ENCODE measurements around the gene SGK2.

Gene SGK2

GRCh38 chr20:43558412-43559146 lies at the start of gene SGK2:
SGK2 (plus strand) TSS chr20:43559027; CDS start chr20:43566496, 7,469 bp downstream.
- no peak for DNase-seq (ENCODE audit: extremely low spot score, insufficient read length, low read depth)
- no peak for FAIRE-seq

- no peak for FAIRE-seq
- DNase-seq (ENCODE audit: extremely low spot score, insufficient read length, low read depth) = no peak
Observed at GRCh38 chr20:43511879-43512278, 46.9 kb upstream of the SGK2 start.

- no peak for DNase-seq (ENCODE audit: extremely low spot score, insufficient read length, low read depth)
- no peak for FAIRE-seq
Observed at GRCh38 chr20:43513372-43513930, 45.4 kb upstream of the SGK2 start.

DNA sequence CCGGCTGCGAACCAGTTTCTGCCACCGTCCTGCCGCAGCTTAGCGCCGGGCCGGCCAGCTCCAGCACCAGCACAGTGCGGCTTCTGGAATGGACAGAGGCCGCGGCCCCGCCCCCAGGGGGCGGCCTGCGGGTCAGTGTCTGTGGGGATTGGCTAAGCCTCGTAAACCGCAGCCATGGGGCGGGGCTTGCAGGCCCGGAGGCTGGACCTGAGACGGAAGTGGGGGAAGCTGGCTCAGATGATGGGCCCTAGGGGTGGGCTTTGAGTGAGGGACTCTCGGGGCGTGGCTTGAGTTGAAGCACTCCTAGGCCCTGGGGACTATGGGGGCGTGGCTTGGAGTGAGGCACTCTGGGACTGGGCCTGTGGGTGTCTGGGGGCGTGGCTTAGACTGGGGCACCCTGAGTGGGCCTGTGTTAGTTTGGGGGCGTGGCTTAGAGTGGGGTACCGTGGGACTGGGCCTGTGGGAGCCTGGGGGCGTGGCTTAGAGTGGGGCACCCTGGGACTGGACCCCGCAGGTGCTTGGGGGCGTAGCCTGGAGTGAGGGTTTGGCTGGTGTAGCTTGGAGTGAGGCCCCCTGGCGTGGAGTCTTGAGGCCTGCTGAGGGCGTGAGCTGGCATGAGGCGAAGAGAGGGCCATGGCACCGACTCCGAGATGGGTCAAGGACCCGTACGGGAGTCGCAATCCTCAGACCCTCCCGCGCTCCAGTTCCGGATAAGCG lies 44.7 kb upstream of the SGK2 start:
- DNase-seq (ENCODE audit: extremely low spot score, insufficient read length, low read depth) (peak; percentile 94), FAIRE-seq (peak; percentile 94)

DNA sequence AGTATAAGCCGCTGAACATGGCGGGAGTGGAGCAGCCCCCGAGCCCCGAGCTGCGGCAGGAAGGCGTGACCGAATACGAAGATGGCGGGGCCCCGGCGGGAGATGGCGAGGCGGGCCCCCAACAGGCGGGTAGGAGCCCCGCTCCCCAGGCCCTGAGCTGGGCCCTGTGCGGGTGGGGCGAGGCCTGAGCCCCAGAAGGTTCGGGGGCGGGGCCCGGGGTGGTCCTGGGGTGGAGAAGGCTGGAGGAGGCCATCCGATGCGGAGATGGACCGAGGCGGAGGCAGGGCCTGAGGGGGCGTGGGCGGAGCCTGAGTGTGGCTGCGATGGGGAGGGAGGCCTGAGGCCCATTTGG lies 44.2 kb upstream of the SGK2 start:
- FAIRE-seq (no peak), DNase-seq (ENCODE audit: extremely low spot score, insufficient read length, low read depth) (no peak)

DNA sequence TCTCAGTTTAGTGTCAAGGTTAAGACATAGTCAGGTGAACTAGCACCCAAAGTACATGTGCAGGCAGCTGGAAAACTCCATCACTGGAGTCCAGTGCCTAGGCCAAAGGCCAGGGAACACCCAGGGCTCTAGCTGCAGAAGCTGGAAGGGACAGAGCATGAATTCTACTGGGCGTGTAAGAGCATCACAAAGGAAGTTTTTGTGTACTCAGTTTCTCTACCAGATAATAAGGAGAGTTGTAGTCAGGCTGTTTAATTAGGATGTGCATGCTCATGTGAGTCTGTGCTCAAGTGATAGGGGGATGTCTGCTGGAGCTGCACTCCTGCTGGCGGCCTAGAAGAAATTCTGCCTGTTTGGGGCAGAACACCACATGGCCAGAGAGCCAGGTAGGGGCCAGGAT lies 43.2 kb upstream of the SGK2 start:
- no peak for DNase-seq (ENCODE audit: extremely low spot score, insufficient read length, low read depth)
- no peak for FAIRE-seq

DNA sequence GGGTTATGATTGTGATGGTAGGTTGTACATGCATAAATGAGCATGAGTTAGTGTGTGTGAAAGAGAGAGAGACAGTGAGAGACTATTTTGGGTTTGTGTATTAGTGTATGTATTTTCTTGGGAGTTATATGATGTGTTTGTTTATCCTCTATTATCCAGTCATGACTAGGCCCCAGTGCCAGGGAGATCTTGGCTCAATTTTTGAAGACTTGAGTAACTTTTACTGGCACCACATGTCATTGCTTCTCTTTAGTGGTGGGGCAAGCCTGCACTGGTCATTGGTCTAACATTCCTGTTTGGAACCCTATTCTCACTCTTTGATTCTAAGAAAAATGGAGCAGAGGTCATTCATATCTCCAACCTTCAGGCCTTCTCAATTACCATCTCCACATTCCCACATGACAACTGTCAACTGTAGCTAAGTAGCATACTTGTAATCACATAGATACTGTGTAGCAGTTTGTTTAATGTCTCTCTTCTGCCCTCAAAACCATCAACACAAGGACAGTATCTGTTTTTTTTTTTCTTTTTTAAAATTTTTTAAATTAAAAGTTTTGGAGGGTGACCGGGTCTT lies 42.5 kb upstream of the SGK2 start:
- no peak for FAIRE-seq
- DNase-seq (ENCODE audit: extremely low spot score, insufficient read length, low read depth) = no peak

GRCh38 chr20:43520074-43520630 lies 38.7 kb upstream of the SGK2 start:
- no peak for FAIRE-seq
- no peak for DNase-seq (ENCODE audit: extremely low spot score, insufficient read length, low read depth)

DNA sequence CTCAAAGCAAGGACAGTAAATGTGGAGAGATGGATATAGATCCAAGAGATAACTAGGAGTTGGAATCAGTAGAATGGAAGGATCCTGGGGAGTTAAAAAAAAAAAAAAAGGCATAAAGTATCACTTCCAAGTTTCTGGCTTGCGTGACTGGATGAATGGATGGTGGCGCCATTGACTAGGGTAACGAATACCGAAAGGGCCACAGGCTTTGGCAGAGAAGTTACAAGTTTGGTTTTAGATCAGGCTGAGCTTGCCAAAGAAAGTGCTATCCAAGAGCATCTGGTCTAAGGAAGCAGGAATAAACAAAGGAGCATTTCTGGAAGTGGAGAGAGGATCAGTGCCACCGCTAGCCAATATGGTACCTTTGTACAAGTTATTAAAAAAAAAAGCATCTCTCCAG lies 33.8 kb upstream of the SGK2 start:
- DNase-seq (ENCODE audit: extremely low spot score, insufficient read length, low read depth) (no peak), FAIRE-seq (no peak)

DNA sequence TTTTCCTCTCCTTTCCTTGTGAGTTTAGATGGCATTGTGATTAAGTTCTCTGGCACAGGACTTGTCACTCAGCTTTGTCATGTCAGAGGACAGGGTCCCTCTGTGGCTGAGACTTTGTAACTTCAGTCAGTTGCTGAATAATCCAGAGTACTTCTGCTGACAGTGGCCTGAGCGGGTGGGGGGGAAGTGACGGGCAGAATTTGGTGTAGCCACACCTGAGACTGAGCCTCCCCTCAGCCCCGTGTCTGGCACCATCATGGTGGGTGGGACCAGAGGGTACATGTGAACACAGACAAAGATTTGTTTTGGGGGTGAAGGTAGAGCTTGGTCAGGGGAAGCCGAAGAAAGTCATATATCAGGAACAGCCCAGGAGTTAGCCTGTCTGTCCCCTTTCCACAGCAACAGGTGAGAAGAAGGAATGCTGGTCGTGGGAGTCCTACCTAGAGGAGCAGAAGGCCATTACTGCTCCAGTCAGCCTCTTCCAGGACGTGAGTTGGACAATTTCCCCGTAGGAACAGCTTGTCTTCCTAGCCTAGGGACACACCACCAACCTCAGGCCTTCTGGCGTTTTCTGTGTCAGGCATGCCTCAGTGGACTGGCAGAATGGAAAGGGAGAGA lies 30.5 kb upstream of the SGK2 start:
- FAIRE-seq (no peak), DNase-seq (ENCODE audit: extremely low spot score, insufficient read length, low read depth) (no peak)

DNA sequence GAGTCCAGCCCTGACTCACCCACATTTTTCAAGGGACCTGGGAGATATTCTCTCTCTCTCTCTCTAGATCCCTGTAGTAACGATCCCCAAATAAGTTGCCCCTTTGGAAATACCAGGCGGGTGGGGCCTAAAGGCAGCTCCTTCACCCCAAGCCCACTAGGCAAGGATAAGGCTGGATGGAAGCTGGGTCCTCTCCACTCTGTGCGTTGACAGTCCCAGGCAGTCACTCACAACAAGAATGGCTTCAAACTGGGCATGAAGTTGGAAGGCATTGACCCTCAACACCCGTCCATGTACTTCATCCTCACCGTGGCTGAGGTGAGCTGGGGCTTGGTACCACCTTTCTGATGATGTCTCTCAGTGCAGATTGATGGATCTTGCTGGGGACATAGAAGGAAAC lies 29.8 kb upstream of the SGK2 start:
- DNase-seq (ENCODE audit: extremely low spot score, insufficient read length, low read depth) = no peak
- FAIRE-seq = no peak

DNA sequence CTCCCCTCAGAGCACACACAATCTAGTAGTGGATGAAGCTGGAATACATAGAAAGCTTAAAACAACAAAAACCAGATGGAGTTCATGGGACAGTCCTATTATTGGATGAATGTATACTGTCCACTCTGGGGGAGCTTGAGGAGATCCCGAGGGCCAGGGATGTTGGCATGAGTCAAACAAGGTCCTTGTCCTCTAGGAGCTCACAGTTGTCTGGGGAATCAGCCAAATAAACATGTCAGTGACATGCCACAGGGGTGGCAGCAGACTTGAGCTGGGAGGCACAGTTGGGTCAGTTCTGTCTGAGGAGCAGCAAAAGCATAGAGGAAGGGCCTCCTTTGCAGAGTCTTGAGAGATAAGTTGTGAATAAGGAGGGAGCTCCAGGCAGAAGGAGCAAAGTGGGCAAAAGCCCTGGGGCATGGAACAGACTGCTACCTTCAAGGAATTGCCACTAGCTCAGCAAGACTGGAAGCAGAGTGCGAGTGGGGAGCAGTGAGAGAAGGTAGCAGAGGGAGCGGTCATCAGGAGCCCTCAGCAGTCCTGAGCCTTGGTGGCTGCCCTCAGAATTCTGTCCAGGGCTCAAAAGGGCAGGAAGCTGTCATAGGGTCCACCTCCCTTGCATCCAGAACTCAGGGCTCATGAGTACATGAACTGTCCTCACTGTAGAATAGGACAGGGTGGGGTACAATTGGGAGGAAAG lies 29.2 kb upstream of the SGK2 start:
- no peak for FAIRE-seq
- no peak for DNase-seq (ENCODE audit: extremely low spot score, insufficient read length, low read depth)

DNA sequence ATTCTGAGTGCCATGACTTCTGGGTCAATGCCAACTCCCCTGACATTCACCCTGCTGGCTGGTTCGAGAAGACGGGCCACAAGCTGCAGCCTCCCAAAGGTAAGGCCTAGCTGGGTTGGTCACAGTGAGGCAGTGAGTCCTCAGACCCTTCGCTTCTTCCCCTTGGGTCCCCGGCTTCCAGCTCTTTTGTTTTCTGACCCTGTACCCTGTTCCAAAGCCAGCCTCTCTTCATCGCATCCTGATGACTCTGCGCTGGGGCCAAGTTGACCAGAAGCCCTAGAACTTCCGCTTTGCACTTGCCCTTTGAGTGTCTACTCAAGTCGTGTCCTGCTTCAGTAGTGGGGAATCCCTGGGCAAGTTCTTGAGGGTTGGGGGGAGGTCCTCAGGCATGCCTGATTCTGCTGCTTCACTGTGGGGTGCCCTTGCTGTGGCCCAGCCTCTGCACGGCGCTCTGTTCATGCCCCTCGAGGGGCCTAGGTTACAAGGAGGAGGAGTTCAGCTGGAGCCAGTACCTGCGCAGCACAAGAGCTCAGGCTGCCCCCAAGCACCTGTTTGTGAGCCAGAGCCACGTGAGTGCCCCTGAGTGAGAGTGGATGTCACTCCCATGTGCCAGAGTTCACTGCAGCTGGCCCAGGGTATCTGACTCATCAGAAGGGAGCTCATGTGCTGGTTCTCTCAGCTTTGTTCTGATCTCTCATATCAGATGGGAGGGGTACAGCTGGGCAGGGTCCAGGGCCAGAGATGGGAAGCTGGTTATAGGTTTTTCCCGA lies 28.3 kb upstream of the SGK2 start:
- DNase-seq (ENCODE audit: extremely low spot score, insufficient read length, low read depth) (no peak), FAIRE-seq (no peak)

- DNase-seq (ENCODE audit: extremely low spot score, insufficient read length, low read depth) = no peak
- no peak for FAIRE-seq
Observed at GRCh38 chr20:43531091-43531443, 27.8 kb upstream of the SGK2 start.

DNA sequence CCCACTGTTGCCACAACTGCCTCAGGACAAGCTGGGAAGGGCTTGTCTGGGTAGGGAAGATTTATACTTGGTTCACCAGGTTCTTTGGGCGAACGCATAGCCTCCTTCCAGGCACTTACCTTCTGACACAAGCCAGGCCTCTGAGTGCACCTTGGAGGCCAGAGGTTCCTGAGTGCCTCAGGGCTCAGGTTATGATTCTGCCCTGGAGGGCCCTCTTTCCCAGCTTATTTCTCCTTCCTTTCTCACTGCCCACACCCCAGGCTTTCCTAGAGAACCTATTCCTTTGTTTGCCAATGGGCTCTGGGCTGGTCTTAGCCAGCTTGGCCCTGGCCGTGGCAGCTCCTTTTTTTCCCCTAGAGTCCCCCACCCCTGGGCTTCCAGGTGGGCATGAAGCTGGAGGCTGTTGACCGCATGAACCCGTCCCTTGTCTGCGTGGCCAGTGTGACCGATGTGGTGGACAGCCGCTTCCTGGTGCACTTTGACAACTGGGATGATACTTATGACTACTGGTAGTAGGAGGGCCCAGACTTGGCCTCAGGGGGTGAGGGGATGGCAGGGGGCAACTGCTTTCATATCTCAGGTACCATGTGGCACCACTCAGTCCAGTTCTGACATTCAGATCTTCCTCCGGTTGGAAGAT lies 26.3 kb upstream of the SGK2 start:
- DNase-seq (ENCODE audit: extremely low spot score, insufficient read length, low read depth) (no peak), FAIRE-seq (no peak)

DNA sequence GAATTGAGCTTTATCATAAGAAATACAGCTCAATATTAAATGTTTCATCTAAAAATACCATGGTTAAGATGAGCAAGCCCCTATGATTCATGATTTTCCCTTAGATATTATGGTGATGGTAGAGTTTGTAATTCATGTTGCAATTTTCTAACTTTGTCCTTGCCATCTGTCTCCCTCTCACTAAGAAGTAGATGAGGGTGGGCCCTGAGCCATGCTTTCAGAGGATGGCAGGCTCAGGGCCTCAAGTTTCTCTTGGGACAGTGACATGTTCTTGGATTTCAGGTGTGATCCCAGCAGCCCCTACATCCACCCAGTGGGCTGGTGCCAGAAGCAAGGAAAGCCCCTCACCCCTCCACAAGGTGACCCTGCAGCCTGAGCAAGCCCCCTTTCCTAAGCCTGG lies 25.8 kb upstream of the SGK2 start:
- FAIRE-seq (no peak), DNase-seq (ENCODE audit: extremely low spot score, insufficient read length, low read depth) (no peak)

GRCh38 chr20:43534016-43534415 lies 24.8 kb upstream of the SGK2 start:
- DNase-seq (ENCODE audit: extremely low spot score, insufficient read length, low read depth) (no peak), FAIRE-seq (no peak)

DNA sequence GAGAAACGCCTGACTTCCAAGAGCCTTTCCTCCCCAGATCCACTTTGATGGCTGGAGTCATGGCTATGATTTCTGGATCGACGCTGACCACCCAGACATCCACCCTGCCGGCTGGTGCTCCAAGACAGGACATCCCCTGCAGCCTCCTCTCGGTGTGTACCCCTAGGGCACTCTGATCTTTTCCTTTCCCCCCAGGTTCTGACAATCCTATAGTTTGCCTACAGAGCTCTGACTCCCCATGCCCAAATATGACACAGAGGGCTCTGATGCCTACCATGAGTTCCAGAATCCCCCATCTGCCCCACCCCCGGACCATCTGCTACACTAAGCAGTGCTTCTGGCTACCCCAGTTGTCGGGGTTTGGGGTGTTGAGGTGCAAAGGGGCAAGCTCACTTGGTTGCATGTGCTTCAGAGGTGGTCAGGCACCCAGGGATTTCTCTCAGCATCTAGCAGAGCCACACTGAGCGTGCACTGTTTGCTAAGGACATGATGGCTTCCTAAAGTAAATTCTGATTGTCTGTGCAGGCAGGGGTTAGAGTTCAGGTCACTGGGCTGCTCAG lies 24.0 kb upstream of the SGK2 start:
- FAIRE-seq = no peak

More for the DNA sequence above, 24.0 kb upstream of the SGK2 start:
- no peak for DNase-seq (ENCODE audit: extremely low spot score, insufficient read length, low read depth)

All from GM18507 (cell line).